Stomach (tissue), 9 donors: ENCODE data around the gene FOXP2. TPM values are rescaled to one million over a fixed set of nuclear protein-coding genes. Genes with fewer than 3 reads are reported as not detected.
A peak's percentile ranks its signal among the peaks of the same experiment; 100 is the strongest.
"Not testable (repeated sequence)": the region's sequence is repeated elsewhere in the genome, so short reads cannot be mapped to it uniquely, and the experiment has no call there.

Source experiments
- DNase-seq, 2 donors: peaks; one replicate each; pipeline versions ENCODE4 v3.0.0 to v3.0.0-alpha.2; 2013 to 2019
- H3K27ac ChIP-seq, 5 donors: fragments of 200-600 bp in 4 of 5; sonication (generic) in 4 of 5; one replicate each; pipeline ENCODE4 v1.5.1; 2013 to 2019; ENCODE audit warnings: mild to moderate bottlenecking in 1 of 5, moderate library complexity in 1 of 5
- H3K27me3 ChIP-seq, 3 donors: fragments of 200-600 bp; sonication (generic); one replicate each; pipeline ENCODE4 v1.5.1; 2017 to 2019; ENCODE audit warnings: mixed run types in 1 of 3
- H3K36me3 ChIP-seq, 4 donors: fragments of 200-600 bp; sonication (generic); 1 replicate in 3 of 4; 2 replicates in 1 of 4; pipeline ENCODE4 v1.5.1; 2016 to 2019
- H3K4me1 ChIP-seq, 4 donors: fragments of 200-600 bp; sonication (generic); one replicate each; pipeline ENCODE4 v1.5.1; 2016 to 2019
- H3K4me3 ChIP-seq, 4 donors: fragments of 200-600 bp; sonication (generic) in 3 of 4; one replicate each; pipeline ENCODE4 v1.5.1; 2016 to 2019; ENCODE audit warnings: mild to moderate bottlenecking in 1 of 4
- H3K9me3 ChIP-seq, 4 donors: fragments of 200-600 bp; sonication (generic); one replicate each; pipeline ENCODE4 v1.5.1; 2016 to 2019
- EP300 ChIP-seq: sonication (generic); formaldehyde crosslinking; IDR thresholded peaks from one replicate; pipeline ENCODE4 v1.6.1; 2017; ENCODE audit warnings: antibody characterized with exemption
- POLR2A ChIP-seq, 4 donors: fragments of 450-650 bp; IDR thresholded peaks; one replicate each; pipeline ENCODE4 v1.6.1; 2016; ENCODE audit warnings: antibody characterized with exemption in 4 of 4, control low read depth in 2 of 4, mild to moderate bottlenecking in 1 of 4, moderate library complexity in 1 of 4
- POLR2AphosphoS5 ChIP-seq, 3 donors: sonication (generic); formaldehyde crosslinking; IDR thresholded peaks; one replicate each; pipeline ENCODE4 v1.6.1; 2016; ENCODE audit warnings: antibody characterized with exemption in 3 of 3
- WGBS, 5 donors: extraction: QIAGEN DNeasy Blood & Tissue Kit in 3 of 5; methylation state at CpG; one replicate each; pipeline versions ENCODE4 v1.1.5 to v1.1.7; 2013 to 2018; 5-methylcytosine and 5-hydroxymethylcytosine counted together
- intact Hi-C: fragments of 100-400 bp; cut with DNase I; formaldehyde crosslinking; loops from one replicate; pipeline ENCODE4 v1.15.1; 2023; ENCODE audit warnings: low total_unique reads
- polyA plus RNA-seq, 3 donors: library from polyadenylated mRNA; stranded (reverse); fragments of 200-250 nt; gene quantifications; one replicate each; pipeline ENCODE4 v1.2.3, GENCODE V29; 2013
- total RNA-seq, 5 donors: library from RNA; depleted of rRNA; stranded (reverse); fragments of >200 nt; gene quantifications; one replicate each; pipeline versions ENCODE4 v1.1.0 to v1.2.3, GENCODE V29; 2014 to 2016
- TF ChIP-seq, protein P1 (sequence below), 7 experiments: fragments of 450-650 bp in 4 of 7; fragments of 200-600 bp in 3 of 7; sonication (generic) in 3 of 7; IDR thresholded peaks; one replicate each; pipeline ENCODE4 v1.5.1; 2016 to 2019; ENCODE audit warnings: antibody characterized with exemption in 7 of 7, control low read depth in 2 of 7, mild to moderate bottlenecking in 1 of 7
- donor health status: healthy with polysubstance abuse.
- donor health status: Bipolar disorder and iron deficiency.
- donor health status: healthy.

The FOXP2 gene
- total and polyA plus RNA-seq, 8 donors: 0.92 to 51.6 (median 7.1) TPM

GRCh38 chr7:114574384-114574783 lies 159.8 kb downstream of the FOXP2 start:
- no peaks in the 10 kb centered on the region for H3K36me3 ChIP-seq
- intact Hi-C loops: no loop called here
- no peaks in the 10 kb centered on the region for H3K27me3 ChIP-seq
- H3K4me3 ChIP-seq: no peak overlapping the region
- H3K9me3 ChIP-seq: no peaks in the 10 kb centered on the region
- 56 to 72% (median 62%) methylated on average over 2 of the region's 2 CpGs for WGBS, 5 donors
- TF ChIP-seq EP300: no peak
- TF ChIP-seq, protein P1, sequence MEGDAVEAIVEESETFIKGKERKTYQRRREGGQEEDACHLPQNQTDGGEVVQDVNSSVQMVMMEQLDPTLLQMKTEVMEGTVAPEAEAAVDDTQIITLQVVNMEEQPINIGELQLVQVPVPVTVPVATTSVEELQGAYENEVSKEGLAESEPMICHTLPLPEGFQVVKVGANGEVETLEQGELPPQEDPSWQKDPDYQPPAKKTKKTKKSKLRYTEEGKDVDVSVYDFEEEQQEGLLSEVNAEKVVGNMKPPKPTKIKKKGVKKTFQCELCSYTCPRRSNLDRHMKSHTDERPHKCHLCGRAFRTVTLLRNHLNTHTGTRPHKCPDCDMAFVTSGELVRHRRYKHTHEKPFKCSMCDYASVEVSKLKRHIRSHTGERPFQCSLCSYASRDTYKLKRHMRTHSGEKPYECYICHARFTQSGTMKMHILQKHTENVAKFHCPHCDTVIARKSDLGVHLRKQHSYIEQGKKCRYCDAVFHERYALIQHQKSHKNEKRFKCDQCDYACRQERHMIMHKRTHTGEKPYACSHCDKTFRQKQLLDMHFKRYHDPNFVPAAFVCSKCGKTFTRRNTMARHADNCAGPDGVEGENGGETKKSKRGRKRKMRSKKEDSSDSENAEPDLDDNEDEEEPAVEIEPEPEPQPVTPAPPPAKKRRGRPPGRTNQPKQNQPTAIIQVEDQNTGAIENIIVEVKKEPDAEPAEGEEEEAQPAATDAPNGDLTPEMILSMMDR (IDR thresholded peaks at IDR 0.05): no peak
- no peak for TF ChIP-seq POLR2A (IDR thresholded peaks at IDR 0.05)
- no peak for TF ChIP-seq POLR2AphosphoS5 (IDR thresholded peaks at IDR 0.05)
- no peak overlapping the region for H3K27ac ChIP-seq
- H3K4me1 ChIP-seq: no peaks in the 10 kb centered on the region
- no peak for DNase-seq

DNA sequence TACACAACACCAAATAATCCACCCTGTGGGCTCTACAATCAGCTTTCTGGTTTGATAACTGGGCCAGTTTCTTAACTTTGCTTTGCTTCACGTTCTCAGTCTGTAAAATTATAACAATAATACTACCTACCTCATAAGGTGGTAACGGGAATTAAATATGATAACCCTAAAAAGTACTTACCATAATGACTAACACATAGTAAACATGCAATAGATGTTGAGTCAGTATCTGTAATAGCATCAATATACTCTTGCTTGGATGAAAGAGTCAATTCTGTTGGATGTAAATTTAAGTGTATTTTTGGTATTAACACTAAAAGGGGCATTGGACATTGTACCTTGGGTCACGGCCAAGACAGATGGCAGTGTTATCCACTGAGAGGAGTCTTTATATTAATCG lies 160.5 kb downstream of the FOXP2 start:
- Histone ChIP-seq H3K9me3 (no peaks in the 10 kb centered on the region), H3K4me3 (no peak overlapping the region), H3K4me1 (no peaks in the 10 kb centered on the region), H3K27ac (no peak overlapping the region), H3K27me3 (no peaks in the 10 kb centered on the region), H3K36me3 (no peaks in the 10 kb centered on the region)
- intact Hi-C loops: no loop called here
- TF ChIP-seq EP300: no peak
- no peak for TF ChIP-seq POLR2AphosphoS5 (IDR thresholded peaks at IDR 0.05)
- no peak for TF ChIP-seq POLR2A (IDR thresholded peaks at IDR 0.05)
- TF ChIP-seq, protein P1 (IDR thresholded peaks at IDR 0.05): no peak
- DNase-seq: peak in 1 of 2 donors; percentile 25
- 69 to 82% (median 75%) methylated on average over 4 of the region's 4 CpGs for WGBS, 5 donors

- H3K4me1 ChIP-seq, H3K27ac ChIP-seq, H3K4me3 ChIP-seq, DNase-seq, H3K27me3 ChIP-seq, intact Hi-C loops, H3K9me3 ChIP-seq, H3K36me3 ChIP-seq: not testable (repeated sequence)
- WGBS, 5 donors: 91 to 93% (median 92%) methylated on average over 3 of the region's 3 CpGs
Observed at GRCh38 chr7:114580963-114581362, 166.3 kb downstream of the FOXP2 start.

DNA sequence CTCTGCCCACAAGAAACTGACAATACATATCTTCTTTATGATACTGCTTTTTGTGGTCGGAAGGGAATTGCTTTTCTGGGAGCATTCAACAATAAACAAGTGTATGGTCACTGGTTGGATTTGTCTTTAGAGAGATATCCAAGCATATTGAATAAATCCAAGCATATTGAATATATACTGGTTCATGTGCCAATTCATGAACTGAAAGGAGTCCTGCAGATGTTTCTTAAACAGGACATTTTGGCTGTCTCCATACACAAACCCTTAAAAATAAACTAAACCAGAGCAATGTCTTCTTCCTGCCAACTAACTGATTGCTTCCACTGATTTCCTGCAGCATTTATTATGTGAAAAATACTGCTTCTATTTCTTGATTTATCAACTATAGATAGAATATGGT lies 173.9 kb downstream of the FOXP2 start:
- no peaks in the 10 kb centered on the region for H3K27me3 ChIP-seq
- no peak overlapping the region for H3K27ac ChIP-seq
- TF ChIP-seq POLR2AphosphoS5 (IDR thresholded peaks at IDR 0.05) (no peak), EP300 (no peak), POLR2A (IDR thresholded peaks at IDR 0.05) (no peak)
- TF ChIP-seq, protein P1 (IDR thresholded peaks at IDR 0.05): no peak
- H3K4me1 ChIP-seq: no peaks in the 10 kb centered on the region
- intact Hi-C loops: no loop called here
- H3K9me3 ChIP-seq: no peaks in the 10 kb centered on the region
- 71 to 92% (median 85%) methylated on average over 1 of the region's 1 CpG for WGBS, 5 donors
- no peaks in the 10 kb centered on the region for H3K36me3 ChIP-seq
- DNase-seq: no peak
- no peak overlapping the region for H3K4me3 ChIP-seq

DNA sequence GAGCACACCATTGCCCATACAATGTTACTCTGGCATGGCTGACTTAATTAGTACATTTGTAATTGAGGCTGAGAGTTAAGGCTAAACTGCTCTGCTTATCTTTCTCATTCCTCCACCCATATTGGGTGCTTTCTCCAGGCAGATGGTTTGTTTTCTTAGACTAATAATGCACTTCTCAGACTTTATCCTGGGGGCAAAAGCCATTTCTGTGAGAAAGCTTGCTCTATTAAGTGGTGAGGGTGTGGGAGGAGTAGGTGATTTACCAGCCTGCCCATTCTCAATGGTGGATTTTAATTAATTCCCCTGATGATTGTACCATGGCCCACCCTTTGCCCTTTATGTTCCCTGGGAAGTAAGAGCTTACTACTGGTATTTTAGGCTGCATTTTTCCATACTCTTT lies 174.8 kb downstream of the FOXP2 start:
- H3K36me3 ChIP-seq: no peaks in the 10 kb centered on the region
- no peaks in the 10 kb centered on the region for H3K27me3 ChIP-seq
- intact Hi-C loops: no loop called here
- H3K27ac ChIP-seq: no peak overlapping the region
- DNase-seq: no peak
- no peak overlapping the region for H3K4me3 ChIP-seq
- H3K9me3 ChIP-seq: no peaks in the 10 kb centered on the region
- H3K4me1 ChIP-seq: no peaks in the 10 kb centered on the region
- no peak for TF ChIP-seq EP300
- no peak for TF ChIP-seq POLR2A (IDR thresholded peaks at IDR 0.05)
- no peak for TF ChIP-seq POLR2AphosphoS5 (IDR thresholded peaks at IDR 0.05)
- TF ChIP-seq, protein P1 (IDR thresholded peaks at IDR 0.05): no peak
